ENCODE results near the gene BCL2.
"Not testable (repeated sequence)": the region's sequence is repeated elsewhere in the genome, so short reads cannot be mapped to it uniquely, and the experiment has no call there.

BCL2 gene

DNA sequence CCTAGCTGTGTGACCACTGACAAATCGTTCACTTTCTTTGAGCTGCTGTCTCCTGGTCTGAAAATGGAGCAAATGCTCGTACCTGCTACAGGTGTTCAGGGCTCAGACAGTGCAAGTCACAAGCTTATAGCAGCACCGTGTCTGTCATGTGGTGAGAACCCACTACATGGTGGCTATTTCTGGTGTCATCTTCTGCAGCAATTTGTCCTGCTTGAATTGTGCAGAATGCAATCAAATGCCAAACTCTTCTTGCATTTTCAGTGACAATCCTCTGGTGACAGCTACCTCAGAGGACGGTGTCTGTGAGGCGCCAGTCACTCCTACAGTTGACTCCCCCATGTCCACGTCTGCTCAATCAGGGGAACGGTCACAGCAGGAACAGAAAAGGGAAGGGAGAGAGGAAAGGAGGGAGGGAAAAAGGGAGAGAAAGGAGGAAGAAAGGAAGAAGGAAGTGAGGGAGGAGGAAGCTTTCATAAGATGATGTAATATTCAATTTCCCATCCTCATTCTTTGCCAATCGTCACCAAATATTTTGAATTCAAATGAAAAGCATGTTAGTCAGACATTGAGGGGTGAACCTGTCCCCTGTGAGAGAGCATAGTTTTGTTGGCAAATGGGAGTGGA is 122.2 kb downstream of the BCL2 start:
- DNase-seq = no peak

DNA sequence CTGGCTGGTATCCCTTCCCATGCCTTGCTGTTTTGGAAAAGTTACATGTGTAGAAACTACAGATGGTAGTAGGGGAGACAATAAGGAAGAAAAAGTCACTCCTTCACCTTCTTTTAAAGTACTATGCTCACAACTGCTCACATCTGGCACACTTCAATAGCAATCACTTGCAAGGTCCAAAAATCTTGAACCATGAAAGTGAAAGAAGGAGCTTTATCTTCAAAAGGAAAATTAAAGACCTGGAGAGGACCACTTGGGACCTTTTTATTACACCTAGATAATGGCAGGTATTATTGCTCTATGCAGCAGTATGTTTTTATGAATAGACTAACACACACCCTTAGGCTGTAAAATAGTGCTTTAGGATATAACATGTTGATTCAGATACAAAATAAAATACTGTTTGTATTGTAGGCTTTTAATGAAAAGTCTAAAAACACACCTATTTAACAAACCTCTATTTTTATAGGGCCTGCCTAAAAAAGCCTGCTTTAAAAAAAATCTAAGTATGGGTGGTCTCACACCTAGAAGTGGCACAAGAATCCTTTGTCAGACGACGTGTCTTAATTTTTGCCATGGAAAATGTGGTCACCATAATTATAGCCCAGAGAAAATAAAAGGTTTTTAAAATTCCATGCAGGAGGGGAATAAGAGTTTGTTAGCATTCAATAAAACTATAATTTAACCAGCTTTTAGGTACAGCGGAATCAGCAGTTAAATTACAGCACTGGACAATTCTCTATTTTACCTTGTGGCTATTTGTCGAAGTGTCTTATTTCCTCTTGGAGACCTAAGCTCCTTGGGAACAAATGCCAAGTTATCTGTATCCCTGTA is 124.0 kb downstream of the BCL2 start:
- DNase-seq = no peak

DNA sequence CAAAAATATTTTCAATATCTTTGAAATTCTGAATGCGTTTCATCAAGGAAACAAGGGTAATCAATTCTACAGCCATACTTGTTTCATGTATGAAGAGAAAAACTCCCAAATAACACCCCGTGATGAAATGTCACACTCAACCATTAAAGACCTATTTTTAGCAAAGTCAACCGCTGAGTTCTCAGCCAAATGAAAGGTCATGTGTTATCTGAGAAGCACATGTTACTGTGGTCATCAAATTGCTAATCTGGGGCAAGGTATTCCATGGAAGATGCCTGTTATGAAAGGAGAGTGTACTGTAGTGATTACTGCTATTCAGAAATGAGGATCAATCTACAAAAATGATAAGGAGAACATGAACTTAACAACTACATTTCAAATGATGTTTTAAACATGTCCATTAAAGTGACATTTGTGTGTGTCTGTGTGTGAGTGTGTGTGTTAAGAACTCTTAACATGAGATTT is 126.7 kb downstream of the BCL2 start:
- no peak for DNase-seq

DNA sequence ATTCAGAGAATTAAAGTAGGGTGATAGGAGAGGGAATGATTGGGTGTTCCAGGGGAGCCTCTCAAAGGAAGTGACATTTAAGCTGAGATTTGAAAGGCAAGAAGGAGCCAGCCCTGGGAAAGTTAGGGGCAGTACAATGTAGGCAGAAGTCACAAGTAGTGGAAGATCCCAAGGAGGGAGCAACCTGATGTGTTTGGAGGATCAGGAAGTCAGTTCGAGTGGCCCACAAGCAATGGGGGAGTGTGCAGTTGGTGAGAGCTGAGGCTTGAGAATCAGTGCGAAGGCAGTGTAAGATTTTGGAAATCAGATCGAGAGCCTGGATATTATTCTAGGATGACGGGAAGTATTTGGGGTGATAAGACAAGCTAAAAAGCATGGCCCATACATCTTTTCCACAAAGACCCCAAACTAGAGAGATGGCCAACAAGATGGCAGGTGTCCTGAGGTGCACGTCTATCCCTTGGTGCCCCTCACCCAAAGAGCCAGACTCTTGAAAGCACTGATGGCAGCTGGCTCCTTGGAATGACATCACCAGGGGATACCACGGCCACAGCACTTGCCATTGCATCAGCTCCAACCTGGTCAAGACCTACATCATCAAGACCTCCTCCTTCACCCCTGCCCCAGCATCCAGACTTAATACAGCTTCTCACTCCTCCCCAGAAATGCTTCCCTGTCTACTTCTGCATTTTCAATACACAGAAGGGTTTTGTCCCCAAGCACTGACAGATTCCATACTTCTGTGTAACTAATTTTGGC is 127.3 kb downstream of the BCL2 start:
- no peak for DNase-seq

DNA sequence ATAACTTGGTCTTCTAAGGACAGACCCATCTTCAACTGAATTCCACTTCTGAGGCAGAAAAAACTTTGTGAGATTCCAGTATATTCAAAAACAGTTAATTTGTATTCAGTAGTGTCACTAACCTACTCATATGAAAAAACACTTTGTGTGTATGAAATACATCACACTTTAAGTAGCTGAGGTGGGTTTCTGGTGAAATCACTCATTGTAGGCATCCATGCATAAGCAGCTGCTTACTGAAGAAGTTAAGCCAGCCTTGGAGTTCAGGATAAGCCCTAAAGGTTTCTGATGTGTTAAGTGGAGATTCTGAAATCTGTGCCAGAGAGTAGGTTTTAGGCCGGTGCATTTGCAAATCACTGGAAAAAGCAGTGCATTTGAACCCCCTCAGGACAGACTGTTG is 128.2 kb downstream of the BCL2 start:
- no peak for DNase-seq

DNA sequence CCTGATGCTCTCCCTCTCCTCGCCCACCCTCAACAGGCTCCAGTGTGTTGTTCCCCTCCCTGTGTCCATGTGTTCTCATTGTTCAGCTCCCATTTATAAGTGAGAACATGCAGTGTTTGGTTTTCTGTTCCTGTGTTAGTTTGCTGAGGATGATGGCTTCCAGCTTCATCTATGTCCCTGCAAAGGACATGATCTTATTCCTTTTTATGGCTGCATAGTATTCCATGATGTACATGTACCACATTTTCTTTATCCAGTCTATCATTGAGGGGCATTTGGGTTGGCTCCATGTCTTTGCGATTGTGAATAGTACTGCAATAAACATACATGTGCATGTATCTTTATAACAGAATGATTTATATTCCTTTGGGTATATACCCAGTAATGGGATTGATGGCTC is 128.7 kb downstream of the BCL2 start:
- DNase-seq = not testable (repeated sequence)

DNA sequence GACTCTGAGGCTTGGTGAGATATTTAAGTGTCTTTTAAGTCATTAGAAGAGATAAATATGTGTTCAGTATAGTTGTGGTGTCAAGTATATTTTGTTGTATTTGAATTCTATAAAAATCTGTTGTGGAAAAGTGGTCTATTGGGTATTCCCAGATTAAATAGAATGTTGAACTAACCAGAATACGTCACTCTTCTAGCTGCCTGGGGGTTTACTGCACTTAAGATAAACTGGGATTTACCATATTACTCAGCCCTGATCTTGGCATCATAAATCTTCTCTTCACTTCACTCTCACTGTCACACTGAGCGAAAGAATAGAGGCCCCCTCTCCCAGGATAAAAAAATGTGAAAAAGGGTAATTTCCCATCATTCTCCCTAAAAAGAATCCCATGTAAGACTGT is 129.8 kb downstream of the BCL2 start:
- no peak for DNase-seq

DNA sequence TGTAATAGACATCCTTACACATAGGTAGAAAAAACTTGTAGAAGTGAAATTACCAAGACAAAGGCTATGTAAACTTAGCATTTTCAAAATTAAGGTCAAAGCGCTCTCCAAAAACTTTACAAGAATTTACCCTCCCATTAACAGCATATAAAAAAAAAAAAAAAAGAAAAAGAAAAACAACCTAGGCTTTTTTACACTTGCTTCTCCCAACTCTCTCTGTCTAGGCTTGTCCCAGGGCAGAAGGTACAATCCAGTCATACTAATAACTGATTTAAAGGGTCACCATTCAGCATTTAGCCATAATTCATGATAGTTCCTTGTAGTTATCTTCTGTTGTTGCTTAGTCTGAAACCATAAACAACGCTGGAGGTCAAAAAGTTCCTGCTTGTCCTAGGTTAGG is 130.5 kb downstream of the BCL2 start:
- DNase-seq = no peak

DNA sequence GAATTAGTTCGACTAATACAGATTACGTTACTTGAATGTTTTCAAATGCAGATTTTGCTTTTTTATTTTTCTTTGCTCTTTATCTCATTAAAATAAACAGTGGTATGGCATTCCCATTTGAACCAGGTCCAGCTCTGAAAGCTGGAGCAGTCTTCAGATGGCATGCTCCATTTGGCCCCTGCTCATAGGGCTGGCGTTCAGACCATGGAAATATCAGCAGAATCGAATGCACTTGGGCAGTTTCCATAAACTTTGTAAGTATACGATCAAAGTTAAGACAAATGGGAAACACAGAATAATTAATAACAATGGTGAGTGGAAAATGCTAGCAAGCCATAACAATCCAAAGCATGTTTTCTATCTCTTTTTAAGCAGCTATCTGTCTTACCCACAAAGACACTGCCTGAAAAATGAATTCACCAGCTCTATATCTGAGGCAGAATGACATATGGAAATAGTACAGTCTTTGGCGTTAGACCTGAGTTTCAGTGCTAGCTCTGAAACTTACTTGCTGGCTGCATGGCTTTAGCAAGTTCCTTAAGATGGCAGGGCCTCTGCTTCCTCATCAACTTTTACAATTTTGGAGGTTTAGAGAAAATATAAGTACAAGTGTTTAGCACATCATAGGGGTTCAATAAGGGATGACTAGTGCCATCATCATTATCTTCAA is 131.6 kb downstream of the BCL2 start:
- DNase-seq = no peak

DNA sequence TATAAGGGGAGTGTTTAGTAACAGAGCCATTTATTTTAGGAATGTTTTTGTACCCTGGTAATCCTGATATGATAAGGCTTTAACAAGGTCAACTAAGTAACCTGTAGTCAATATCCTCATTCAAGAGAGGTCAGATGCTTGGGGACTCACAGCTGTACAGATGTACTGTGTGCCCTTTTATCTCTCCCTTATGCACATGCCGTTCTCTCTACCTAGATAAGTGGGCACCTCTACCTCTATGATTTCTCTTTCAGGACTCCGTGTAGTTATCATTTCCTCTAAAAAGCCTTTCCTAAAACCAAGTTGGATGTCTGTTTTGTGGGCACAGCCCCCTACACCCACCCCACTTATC is 132.4 kb downstream of the BCL2 start:
- no peak for DNase-seq

DNA sequence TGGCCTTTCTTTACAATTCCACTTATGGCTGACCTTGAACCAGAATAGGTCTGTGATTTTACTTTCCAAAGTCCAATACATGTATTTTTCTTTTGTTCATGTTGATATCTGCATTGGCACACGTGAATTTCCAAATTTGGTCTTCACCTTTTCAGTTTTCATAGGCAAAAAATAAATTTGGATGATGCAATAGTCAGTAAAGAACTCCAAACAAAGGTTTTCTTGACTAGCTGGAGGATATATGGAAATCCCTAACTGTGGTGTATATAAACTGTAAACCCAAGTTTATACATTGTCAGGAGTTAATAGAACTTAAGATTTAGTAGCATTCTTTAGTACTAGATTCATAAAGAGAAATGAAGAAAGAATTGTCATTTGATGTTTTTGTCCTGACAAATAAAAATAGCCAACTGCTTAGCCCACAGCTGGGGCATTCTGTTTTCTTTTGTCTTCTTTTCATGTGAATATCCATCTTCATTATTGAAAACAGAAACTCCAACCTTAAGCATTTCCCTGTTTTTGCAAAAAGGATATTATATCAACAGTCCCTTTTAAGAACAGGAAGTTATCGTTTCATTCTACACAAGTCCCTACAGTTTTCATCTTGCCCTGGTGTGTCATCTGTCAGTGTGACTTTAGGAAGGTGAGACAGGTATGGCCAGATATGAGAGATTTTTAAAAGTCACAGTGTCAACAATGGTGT is 132.9 kb downstream of the BCL2 start:
- no peak for DNase-seq

DNA sequence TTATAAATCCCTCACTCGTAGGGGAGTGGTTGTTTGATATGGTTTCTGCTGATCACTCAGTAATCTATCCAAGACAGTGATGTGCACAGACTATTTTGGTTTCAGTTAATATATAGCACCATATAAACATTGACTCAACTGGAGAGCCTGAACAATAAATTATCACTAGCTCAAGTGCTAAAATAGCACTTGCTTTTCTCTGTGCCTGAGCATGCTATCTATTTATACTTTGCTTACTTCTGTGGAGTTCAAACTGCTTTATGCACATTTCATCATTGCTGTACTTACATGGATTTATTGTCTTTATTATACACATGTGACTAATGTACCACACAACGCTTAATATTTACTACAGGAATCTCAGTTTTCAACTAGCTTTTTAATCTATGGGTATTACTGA is 133.6 kb downstream of the BCL2 start:
- no peak for DNase-seq

DNA sequence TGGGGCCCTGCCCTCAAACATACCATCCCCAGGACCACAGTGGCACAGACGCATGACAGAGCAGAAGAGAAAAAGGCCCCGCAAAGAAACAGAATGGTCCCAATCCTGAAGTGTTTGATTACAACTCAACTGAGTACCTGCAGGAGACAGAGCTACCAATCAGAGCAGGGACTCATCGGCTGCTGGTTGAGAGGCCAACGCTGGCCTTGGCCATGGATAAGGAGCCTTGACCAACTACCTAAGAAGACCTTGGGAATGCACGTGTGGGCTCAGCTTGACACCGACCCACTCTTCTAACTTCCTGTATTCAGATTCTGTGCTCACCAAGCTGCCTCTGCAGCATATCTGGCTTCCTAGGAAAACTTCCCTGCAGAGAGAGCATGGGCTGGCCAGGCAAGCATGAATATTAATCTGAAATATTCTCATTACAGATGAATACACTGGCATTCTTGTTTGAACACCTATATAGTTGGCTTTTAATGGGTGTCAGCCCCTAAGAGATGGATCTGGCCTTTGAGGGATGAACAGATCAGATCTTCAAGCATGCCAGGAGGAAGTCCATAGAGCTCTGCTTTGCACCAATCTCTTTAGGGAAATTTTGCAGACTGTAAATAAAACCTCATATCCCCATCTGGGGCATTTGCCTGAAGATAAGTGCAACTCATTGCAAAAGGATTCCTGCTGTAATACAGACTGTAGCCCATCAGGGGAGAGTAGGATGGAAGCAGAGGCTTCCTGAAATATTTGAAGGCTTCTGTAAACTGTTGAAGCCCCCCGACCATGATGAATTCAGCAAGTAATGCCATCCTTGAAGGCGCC is 135.4 kb downstream of the BCL2 start:
- DNase-seq = no peak

DNA sequence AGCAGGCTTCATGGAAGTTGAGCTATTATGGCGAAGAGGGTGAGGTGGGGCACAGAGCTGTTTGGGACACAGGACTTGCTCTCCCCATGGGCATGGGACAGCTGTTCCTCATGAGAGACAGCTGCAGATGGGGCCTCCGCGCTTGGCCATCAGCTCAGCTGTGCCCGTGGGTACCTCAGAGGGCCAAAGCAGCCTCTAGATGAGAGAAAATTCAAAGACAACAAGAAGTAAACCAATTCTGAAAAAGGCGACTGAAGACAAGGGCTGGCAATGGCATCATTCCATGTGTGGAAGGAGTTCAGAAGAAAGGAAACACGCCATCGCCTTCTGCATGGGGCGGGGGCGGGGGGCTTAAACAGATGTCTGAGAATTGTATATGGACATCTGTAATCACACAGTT is 136.2 kb downstream of the BCL2 start:
- DNase-seq = no peak

DNA sequence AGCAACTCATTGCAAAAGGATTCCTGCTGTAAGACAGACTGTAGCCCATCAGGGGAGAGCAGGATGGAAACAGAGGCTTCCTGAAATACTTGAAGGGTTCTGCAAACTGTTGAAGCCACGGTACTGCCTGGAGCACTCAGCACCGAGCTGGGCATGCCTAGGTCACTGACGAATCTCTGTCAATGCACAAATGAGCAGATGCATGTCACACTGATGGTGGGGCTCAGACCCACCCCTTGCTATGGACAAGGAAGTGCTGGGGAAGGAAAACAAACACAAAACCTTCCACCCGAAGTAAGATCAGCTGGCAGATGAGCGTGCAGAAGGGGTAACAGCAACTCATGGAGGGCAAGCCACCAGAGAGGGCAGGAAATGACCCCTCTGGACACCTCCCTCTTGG is 136.7 kb downstream of the BCL2 start:
- no peak for DNase-seq

DNA sequence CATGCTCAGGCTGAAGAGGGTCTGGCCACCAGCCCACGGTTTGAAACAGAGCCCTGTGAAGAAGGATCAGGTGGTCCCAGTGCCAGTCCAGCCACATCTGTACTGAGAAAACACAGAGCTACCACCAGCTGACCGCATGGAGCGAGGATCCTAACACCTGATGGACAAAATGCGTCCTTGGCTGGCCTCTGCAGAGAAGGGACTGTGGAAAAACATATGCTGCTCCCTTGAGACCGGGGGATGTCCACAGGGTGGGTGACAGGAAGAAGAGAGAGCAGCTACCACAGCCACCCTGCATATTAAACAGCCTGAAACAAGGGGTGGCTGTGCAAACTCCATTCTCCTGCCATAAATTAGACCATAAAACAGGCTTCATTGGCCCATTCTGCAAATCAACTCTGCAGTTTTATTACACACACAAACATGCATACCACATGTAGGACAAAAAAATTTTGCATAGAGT is 137.2 kb downstream of the BCL2 start:
- no peak for DNase-seq

DNA sequence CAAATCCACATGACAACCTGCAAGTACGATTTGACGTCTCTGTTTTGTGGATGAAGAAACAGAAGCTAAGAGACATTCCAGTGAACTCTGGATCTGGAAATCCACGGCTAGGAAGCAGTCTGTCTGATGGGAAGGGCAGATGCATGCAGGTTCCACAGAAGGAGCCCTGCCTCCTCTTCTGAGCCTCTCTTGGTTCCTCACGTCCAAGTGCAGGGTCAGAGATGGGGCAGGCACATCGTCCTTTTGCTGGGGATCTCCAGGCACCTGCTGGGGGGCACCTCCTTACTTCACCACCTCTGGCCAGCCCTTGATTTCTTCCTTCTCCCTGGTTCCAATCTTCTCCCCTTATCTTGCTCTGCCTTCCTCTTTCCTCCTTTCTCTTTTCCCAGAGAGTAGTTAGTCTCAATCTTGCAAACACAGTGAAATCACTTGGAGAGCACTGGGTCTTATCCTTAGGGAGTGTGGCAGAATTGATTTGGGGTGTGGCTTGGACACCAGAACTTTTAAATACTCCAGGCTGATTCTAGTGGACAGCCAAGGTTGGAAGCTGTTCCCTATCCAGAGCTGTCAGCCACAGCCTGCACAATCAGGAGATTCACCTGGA is 137.8 kb downstream of the BCL2 start:
- no peak for DNase-seq

DNA sequence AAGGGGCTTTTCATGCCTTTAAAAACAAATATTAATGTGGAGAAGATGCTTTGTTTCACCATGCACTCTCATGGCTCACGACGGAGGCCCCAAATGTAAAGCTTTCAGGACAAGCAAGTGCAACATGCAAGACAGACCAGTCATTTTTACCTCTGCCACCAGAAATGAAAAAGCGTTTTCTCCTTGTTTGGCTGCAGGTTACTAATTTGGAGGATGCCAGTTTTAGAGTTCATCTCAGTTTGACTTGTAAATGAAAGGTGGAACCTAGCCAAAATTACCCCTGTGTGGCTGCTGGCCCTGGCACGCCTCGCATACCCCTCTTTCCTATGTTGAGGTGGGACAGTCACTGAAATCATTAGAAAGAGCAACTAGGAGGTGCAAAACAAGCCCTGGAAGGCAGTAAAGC is 138.6 kb downstream of the BCL2 start:
- DNase-seq = no peak

DNA sequence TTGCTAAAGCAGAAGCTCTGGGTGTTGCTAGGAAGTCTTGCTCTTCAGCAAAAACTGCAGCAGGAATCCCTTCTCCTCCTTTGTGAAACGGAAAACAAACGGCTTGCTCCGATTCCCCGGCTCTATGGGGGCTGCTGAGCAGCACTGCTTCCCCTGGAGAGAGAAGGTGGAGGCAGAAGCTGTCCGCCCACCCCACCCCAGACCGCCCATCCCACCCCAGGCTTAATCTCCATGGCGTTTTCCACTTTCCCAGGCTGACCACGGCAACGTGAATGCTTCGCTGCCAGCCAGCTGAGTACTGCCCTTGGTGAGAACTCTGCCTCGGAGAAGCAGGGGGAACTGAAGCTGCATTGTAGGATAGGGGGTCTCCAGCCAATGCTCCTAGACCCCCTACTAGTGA is 139.2 kb downstream of the BCL2 start:
- DNase-seq = no peak

DNA sequence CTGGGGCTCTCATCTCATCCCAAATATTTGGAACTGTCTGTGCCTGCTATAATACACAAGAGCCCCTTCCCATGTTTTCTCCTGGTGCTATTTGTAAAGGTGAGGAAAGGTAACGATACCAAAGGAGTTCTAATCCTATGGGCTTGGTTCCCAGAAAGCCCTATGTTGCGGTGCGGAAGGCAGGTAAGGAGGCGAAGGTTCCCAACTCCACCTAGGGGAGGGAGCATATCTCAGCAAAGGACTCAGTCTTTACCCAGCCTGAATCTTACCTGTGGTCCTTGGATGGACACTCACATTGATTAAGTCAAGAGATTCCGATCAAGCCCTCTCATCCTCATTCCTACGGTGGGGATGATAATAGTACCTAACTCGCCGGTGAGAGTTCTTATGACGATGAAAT is 140.1 kb downstream of the BCL2 start:
- DNase-seq = no peak

DNA sequence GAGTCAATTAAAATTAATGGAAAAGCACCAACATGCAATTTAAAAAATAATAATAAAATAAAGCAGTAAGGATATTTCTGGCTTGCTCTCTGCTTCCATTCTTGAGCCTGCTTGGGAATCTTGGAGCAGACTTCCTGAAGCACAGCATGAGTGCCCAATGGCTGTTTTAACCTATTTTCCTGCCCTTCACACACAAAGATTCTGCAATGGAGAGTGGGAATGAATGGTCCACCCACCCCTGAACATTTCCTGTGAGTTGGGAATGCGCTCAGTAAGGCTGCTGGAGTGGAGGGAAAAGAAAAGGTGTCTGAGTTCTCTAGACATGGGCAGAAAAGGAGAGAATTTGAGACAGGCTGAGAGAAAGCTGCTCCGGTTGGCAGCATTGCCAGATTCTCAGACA is 140.6 kb downstream of the BCL2 start:
- no peak for DNase-seq
